HG02610 (cell line): ENCODE measurements around the gene MTNR1B.

Source experiments
- ATAC-seq: cut with Tn5 transposase; IDR thresholded peaks from one replicate; pipeline ENCODE4 v1.9.1; 2021; ENCODE audit warnings: mild to moderate bottlenecking, moderate library complexity; ENCODE audit not compliant: unreplicated experiment

MTNR1B gene

GRCh38 chr11:92977401-92977800 lies 8.0 kb downstream of the MTNR1B start:
- ATAC-seq, result no peak

GRCh38 chr11:92978271-92979111 lies 9.0 kb downstream of the MTNR1B start:
- no peak for ATAC-seq

GRCh38 chr11:92979176-92979575 lies 9.7 kb downstream of the MTNR1B start:
- no peak for ATAC-seq

GRCh38 chr11:92980312-92980711 lies 10.9 kb downstream of the MTNR1B start:
- no peak for ATAC-seq

- ATAC-seq, result no peak
These were observed 12.1 kb downstream of the MTNR1B start for GRCh38 chr11:92981508-92982043.

- no peak for ATAC-seq
These were observed 17.1 kb downstream of the MTNR1B start for GRCh38 chr11:92986585-92986984.

- no peak for ATAC-seq
These were observed 23.6 kb downstream of the MTNR1B start for GRCh38 chr11:92993004-92993403.

GRCh38 chr11:93000511-93001476 lies 31.3 kb downstream of the MTNR1B start:
- no peak for ATAC-seq

GRCh38 chr11:93001806-93002205 lies 32.4 kb downstream of the MTNR1B start:
- ATAC-seq, result no peak

- no peak for ATAC-seq
These were observed 32.9 kb downstream of the MTNR1B start for GRCh38 chr11:93002380-93002779.

- no peak for ATAC-seq
These were observed 35.8 kb downstream of the MTNR1B start for GRCh38 chr11:93005239-93005638.

GRCh38 chr11:93013646-93014045 lies 44.2 kb downstream of the MTNR1B start:
- no peak for ATAC-seq

GRCh38 chr11:93016595-93016994 lies 47.1 kb downstream of the MTNR1B start:
- no peak for ATAC-seq

GRCh38 chr11:93017821-93018690 lies 48.6 kb downstream of the MTNR1B start:
- no peak for ATAC-seq

GRCh38 chr11:93020248-93021046 lies 51.0 kb downstream of the MTNR1B start:
- ATAC-seq, result no peak

- ATAC-seq, result no peak
These were observed 54.9 kb downstream of the MTNR1B start for GRCh38 chr11:93024369-93024768.

GRCh38 chr11:93025558-93026255 lies 56.3 kb downstream of the MTNR1B start:
- ATAC-seq, result no peak

GRCh38 chr11:93028960-93029522 lies 59.6 kb downstream of the MTNR1B start:
- ATAC-seq, result no peak

- ATAC-seq, result no peak
These were observed 61.9 kb downstream of the MTNR1B start for GRCh38 chr11:93031386-93031785.
